GM12878 (cell line): Measurements from ENCODE around the gene WFS1. TPM values are rescaled to one million over a fixed set of nuclear protein-coding genes. Genes with fewer than 3 reads are reported as not detected.

Source experiments
- ATAC-seq: fragments of 200-7000 bp; cut with Tn5 transposase; 3 replicates; pipeline ENCODE4 v1.9.1; 2020; ENCODE audit warnings: mild to moderate bottlenecking, moderate library complexity
- BruUV-seq: library from RNA; stranded (reverse); fragments of 400-500 nt; replicated peaks from 2 replicates; lab custom pipeline; 2021; lab: Mats Ljungman, UMichigan
- CTCF ChIA-PET: fragments of 300-600 bp; sonication (Branson Sonifier 250); formaldehyde crosslinking; extraction: SDS; loops from one replicate; lab custom pipeline; 2021; ENCODE audit warnings: inconsistent platforms; lab: Yijun Ruan, JAX
- POLR2A ChIA-PET: fragments of 350-600 bp; formaldehyde crosslinking; extraction: SDS; loops from one replicate; lab custom pipeline; 2021; ENCODE audit warnings: inconsistent platforms; lab: Charles Lee
- RAD21 ChIA-PET: fragments of 300-600 bp; sonication (Branson Sonifier 250); formaldehyde crosslinking; loops from one replicate; lab custom pipeline; 2023; ENCODE audit warnings: antibody characterized with exemption; ENCODE audit not compliant: unreplicated experiment; lab: Charles Lee
- SMC1A ChIA-PET: fragments of 300-600 bp; sonication (Branson Sonifier 250); formaldehyde crosslinking; loops from one replicate; lab custom pipeline; 2023; ENCODE audit not compliant: unreplicated experiment, uncharacterized antibody; lab: Charles Lee
- DNase-seq: peaks from one replicate; pipeline ENCODE4 v3.0.0-alpha.2; 2011; ENCODE audit warnings: low read depth, low spot score
- FAIRE-seq: peaks from 3 replicates; lab custom pipeline; 2011; peaks lifted over from hg19 to GRCh38; lab: Jason Lieb, UNC
- H2AFZ ChIP-seq: 2 replicates; pipeline ENCODE4 v1.6.0; 2011; ENCODE audit warnings: low read depth, low read length, control low read depth; ENCODE audit not compliant: control insufficient read depth
- H3K27ac ChIP-seq: 2 replicates; pipeline ENCODE4 v1.5.1; 2011; ENCODE audit warnings: control low read depth; ENCODE audit not compliant: control insufficient read depth, insufficient read depth
- H3K27me3 ChIP-seq, 2 experiments: replicated peaks in 1 of 2; 2 replicates each; pipeline versions ENCODE4 v1.6.0 to v1.6.1; 2011; ENCODE audit warnings: low read length in 1 of 2; ENCODE audit not compliant: control insufficient read depth in 2 of 2, insufficient read depth in 2 of 2
- H3K36me3 ChIP-seq, 2 experiments: 2 replicates each; pipeline ENCODE4 v1.5.1; 2011; ENCODE audit warnings: low read length in 1 of 2; ENCODE audit not compliant: control insufficient read depth in 2 of 2, insufficient read depth in 2 of 2
- H3K4me1 ChIP-seq: 2 replicates; pipeline ENCODE4 v1.6.1; 2011; ENCODE audit warnings: mild to moderate bottlenecking, low read length, moderate library complexity, mixed read lengths; ENCODE audit not compliant: control insufficient read depth, insufficient read depth
- H3K4me2 ChIP-seq: 2 replicates; pipeline ENCODE4 v1.6.0; 2011; ENCODE audit warnings: control low read depth; ENCODE audit not compliant: control insufficient read depth, insufficient read depth
- H3K4me3 ChIP-seq: fragments of 200-600 bp; sonication (generic); 2 replicates; pipeline ENCODE4 v1.5.1; 2016
- H3K79me2 ChIP-seq: 2 replicates; pipeline ENCODE4 v1.6.0; 2011; ENCODE audit warnings: low read length; ENCODE audit not compliant: control insufficient read depth, insufficient read depth
- H3K9ac ChIP-seq: 2 replicates; pipeline ENCODE4 v1.8.0; 2011; ENCODE audit warnings: low read length, control low read depth, mixed read lengths; ENCODE audit not compliant: control insufficient read depth, insufficient read depth
- H3K9me3 ChIP-seq: replicated peaks from 3 replicates; pipeline ENCODE4 v1.5.1; 2011; ENCODE audit warnings: mild to moderate bottlenecking, low read length; ENCODE audit not compliant: control insufficient read depth, insufficient read depth
- H4K20me1 ChIP-seq: 2 replicates; pipeline ENCODE4 v1.6.0; 2011; ENCODE audit not compliant: control insufficient read depth, insufficient read depth
- CTCF ChIP-seq, 3 experiments: IDR thresholded peaks in 2 of 3; conservative IDR thresholded peaks in 1 of 3; 2 replicates each; pipeline ENCODE4 v1.5.1; 2011; ENCODE audit warnings: low read depth in 3 of 3, low read length in 3 of 3, mild to moderate bottlenecking in 3 of 3, control low read depth in 2 of 3, moderate library complexity in 2 of 3, inconsistent platforms in 1 of 3, mixed read lengths in 1 of 3; ENCODE audit not compliant: control insufficient read depth in 2 of 3, insufficient read depth in 1 of 3; ENCODE audit errors: extremely low read depth in 1 of 3
- PAX8 ChIP-seq: fragments of 450-650 bp; IDR thresholded peaks from 2 replicates; pipeline ENCODE4 v1.6.1; 2017; ENCODE audit warnings: mild to moderate bottlenecking, moderate library complexity
- RAD21 ChIP-seq: IDR thresholded peaks from 2 replicates; pipeline ENCODE4 v1.6.1; 2011; ENCODE audit warnings: mild to moderate bottlenecking, low read depth, low read length, moderate library complexity; ENCODE audit not compliant: insufficient read depth
- WGBS: methylation state at CpG from one replicate; pipeline ENCODE4 v1.1.6; 2016; ENCODE audit warnings: low lambda C conversion rate; ENCODE audit not compliant: insufficient replicate concordance, insufficient coverage; ENCODE audit errors: missing lambda C conversion rate; 5-methylcytosine and 5-hydroxymethylcytosine counted together
- in situ Hi-C: fragments of 300-500 bp; cut with MboI; formaldehyde crosslinking; loops from 9 replicates; pipeline ENCODE4 v1.14.3; 2018; ENCODE audit warnings: mixed read lengths
- intact Hi-C: fragments of 100-400 bp; cut with micrococcal nuclease; formaldehyde crosslinking; loops from one replicate; pipeline ENCODE4 v1.14.2; 2022; ENCODE audit not compliant: unreplicated experiment
- polyA plus RNA-seq, 11 experiments: library from polyadenylated mRNA; depleted of rRNA in 4 of 11; unstranded in 6 of 11; stranded (reverse) in 5 of 11; fragments of >200 nt; fragmentation: Nextera tagmentation in 4 of 11; fragmentation: Illumina TruSeq in 1 of 11; extraction: Ambion mirVana in 4 of 11; extraction: Trizol in 1 of 11; gene quantifications; 1 replicate in 1 of 11; 2 replicates in 10 of 11; pipeline versions ENCODE4 v1.2.1 to v1.2.3, GENCODE V29; 2011 to 2016; ENCODE audit warnings: inconsistent platforms in 2 of 11, missing spikeins in 2 of 11, low read depth in 1 of 11
- total RNA-seq, 4 experiments: library from RNA; depleted of rRNA in 3 of 4; stranded (reverse); fragments of >200 nt in 3 of 4; fragmentation: Illumina TruSeq in 1 of 4; extraction: Trizol in 1 of 4; gene quantifications; 2 replicates each; pipeline versions ENCODE4 v1.2.1 to v1.2.3, GENCODE V29; 2013 to 2021

The WFS1 gene
- total and polyA plus RNA-seq, 10 of the 15 experiments (the other 5 are each of a cell fraction or from before 2014, with no cell fraction given): 0.31 to 4.7 (median 2.0) TPM

DNA sequence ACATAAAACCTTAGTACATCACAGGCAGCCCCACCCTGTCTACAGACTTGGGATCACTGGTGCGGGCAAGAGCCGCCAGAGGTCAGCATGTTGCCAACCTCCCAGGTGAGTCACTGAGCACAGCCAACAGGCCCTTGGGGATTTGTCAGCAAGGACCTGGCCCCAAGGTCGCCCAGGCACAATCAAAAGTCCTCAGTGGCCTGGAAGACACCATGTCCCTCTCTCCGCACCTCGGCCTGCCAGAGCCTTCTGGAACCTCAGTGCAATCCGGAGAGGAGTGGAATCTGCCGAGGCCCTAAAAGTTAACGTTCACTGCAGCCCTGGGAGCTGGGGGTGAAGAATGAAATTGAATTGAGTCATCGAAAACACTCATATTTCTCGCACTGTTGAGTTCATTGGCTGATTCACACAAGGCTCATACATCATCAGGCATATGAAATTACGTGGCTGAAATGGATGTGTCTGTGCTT, 74.3 kb downstream of the WFS1 start:
- 19% methylated on average over 11 of the region's 11 CpGs for WGBS
- no peaks in the 10 kb centered on the region for H3K9me3 ChIP-seq
- no peak overlapping the region for H2AFZ ChIP-seq
- no TSS peak for BruUV-seq
- H3K4me1 ChIP-seq: no peaks in the 10 kb centered on the region
- no peaks in the 10 kb centered on the region for H3K36me3 ChIP-seq
- in situ Hi-C loops (no loop called here), intact Hi-C loops (loop anchor here (2.0 kb wide), 1 partner anchor 203 kb away; no protein-coding TSS in a partner anchor)
- H3K27me3 ChIP-seq: peaks cover 0 to under 1% of the 10 kb centered on the region in 2 experiments; a peak in 2 of 4 replicates
- no peaks in the 10 kb centered on the region for H3K79me2 ChIP-seq
- ChIA-PET POLR2A (interaction anchor here (0.6 kb wide), 1 partner anchor 75 kb away, joined by 6 read pairs; the partner anchor contains the start of gene WFS1), CTCF (interaction anchor here (0.8 to 6.5 kb wide), 4 partner anchors 11 to 346 kb away, joined by 3 to 40 read pairs (median 4); no protein-coding TSS in a partner anchor), SMC1A (no interaction called here), RAD21 (no interaction called here)
- no peak overlapping the region for H3K4me3 ChIP-seq
- DNase-seq (no peak), ATAC-seq (peak; percentile 90), FAIRE-seq (no peak)
- no peak overlapping the region for H3K27ac ChIP-seq
- 0 out of 2 replicates have a peak, but pooled peaks cover 3% of the 10 kb centered on the region for H4K20me1 ChIP-seq
- H3K9ac ChIP-seq: no peak overlapping the region
- no peak for TF ChIP-seq PAX8
- peak; percentile 30; the same call in 1 of the 2 replicates for TF ChIP-seq RAD21
- TF ChIP-seq CTCF (IDR thresholded peaks at IDR 0.05 in 2 of 3, conservative IDR thresholded peaks at IDR 0.05 in 1 of 3; ENCODE audit: control insufficient read depth in 2 of 3, extremely low read depth in 1 of 3, insufficient read depth in 1 of 3, low read depth in 3 of 3, low read length in 3 of 3): peak; percentile 12 to 44 (median 33); a peak in 4 of 6 replicates
- no peak overlapping the region for H3K4me2 ChIP-seq
